Endothelial cell (in vitro differentiated cells): ENCODE data around the gene MKNK1. TPM values are rescaled to one million over a fixed set of nuclear protein-coding genes. Genes with fewer than 3 reads are reported as not detected.

Experiments
- DNase-seq: peaks from one replicate; pipeline ENCODE4 v3.0.0; 2021; ENCODE audit warnings: low spot score
- H3K27ac Mint-ChIP-seq: one replicate; pipeline ENCODE4 v1.8.0; 2021; ENCODE audit warnings: mixed read lengths, inconsistent platforms; ENCODE audit not compliant: unreplicated experiment
- H3K27me3 Mint-ChIP-seq: one replicate; pipeline ENCODE4 v1.8.0; 2021; ENCODE audit warnings: mild to moderate bottlenecking, moderate library complexity, mixed read lengths, inconsistent platforms; ENCODE audit not compliant: unreplicated experiment
- H3K36me3 Mint-ChIP-seq: one replicate; pipeline ENCODE4 v1.8.0; 2021; ENCODE audit warnings: mild to moderate bottlenecking, low read depth, mixed read lengths, inconsistent platforms; ENCODE audit not compliant: unreplicated experiment
- H3K4me1 Mint-ChIP-seq: one replicate; pipeline ENCODE4 v1.8.0; 2021; ENCODE audit warnings: mild to moderate bottlenecking, mixed read lengths, inconsistent platforms; ENCODE audit not compliant: unreplicated experiment
- H3K4me3 Mint-ChIP-seq: one replicate; pipeline ENCODE4 v1.8.0; 2021; ENCODE audit warnings: mild to moderate bottlenecking, mixed read lengths, inconsistent platforms; ENCODE audit not compliant: unreplicated experiment
- H3K9me3 Mint-ChIP-seq: one replicate; pipeline ENCODE4 v1.8.0; 2021; ENCODE audit warnings: mixed read lengths, inconsistent platforms; ENCODE audit not compliant: unreplicated experiment
- total RNA-seq: library from RNA; stranded (reverse); fragmentation: NEBNext Ultra II Directional; extraction: Animal tissue kit (Norgen Biotek cat#: 25700); gene quantifications from one replicate; pipeline ENCODE4 v1.2.1, GENCODE V29; 2021; ENCODE audit not compliant: unreplicated experiment
- TF ChIP-seq, protein P1 (sequence below): fragments of 200-600 bp; sonication (generic); IDR thresholded peaks from one replicate; pipeline ENCODE4 v1.5.0; 2021; ENCODE audit warnings: antibody characterized with exemption; ENCODE audit not compliant: unreplicated experiment

MKNK1 gene
- total RNA-seq, 1 donor from 2014 or later = 57.9 TPM

DNA sequence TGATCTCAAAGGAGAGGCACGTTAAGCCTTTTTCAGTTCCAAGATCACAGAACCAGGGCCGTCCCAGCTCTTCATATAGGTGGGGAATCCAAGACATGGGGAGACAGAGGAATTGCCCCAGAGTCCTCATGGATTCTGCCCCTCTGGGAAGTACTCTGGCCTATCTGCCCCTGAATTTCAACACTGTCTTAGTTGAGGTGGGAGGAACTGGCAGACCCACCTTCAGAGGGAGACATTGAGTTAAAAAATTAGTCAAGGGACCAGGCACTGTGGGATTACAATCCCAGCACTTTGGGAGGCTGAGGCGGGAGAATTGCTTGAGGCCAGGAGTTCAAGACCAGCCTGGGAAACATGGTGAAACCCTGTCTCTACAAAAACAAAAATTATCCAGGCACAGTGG, 50.6 kb downstream of the MKNK1 start:
- DNase-seq = no peak
- TF ChIP-seq, protein P1, sequence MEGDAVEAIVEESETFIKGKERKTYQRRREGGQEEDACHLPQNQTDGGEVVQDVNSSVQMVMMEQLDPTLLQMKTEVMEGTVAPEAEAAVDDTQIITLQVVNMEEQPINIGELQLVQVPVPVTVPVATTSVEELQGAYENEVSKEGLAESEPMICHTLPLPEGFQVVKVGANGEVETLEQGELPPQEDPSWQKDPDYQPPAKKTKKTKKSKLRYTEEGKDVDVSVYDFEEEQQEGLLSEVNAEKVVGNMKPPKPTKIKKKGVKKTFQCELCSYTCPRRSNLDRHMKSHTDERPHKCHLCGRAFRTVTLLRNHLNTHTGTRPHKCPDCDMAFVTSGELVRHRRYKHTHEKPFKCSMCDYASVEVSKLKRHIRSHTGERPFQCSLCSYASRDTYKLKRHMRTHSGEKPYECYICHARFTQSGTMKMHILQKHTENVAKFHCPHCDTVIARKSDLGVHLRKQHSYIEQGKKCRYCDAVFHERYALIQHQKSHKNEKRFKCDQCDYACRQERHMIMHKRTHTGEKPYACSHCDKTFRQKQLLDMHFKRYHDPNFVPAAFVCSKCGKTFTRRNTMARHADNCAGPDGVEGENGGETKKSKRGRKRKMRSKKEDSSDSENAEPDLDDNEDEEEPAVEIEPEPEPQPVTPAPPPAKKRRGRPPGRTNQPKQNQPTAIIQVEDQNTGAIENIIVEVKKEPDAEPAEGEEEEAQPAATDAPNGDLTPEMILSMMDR = no peak

DNA sequence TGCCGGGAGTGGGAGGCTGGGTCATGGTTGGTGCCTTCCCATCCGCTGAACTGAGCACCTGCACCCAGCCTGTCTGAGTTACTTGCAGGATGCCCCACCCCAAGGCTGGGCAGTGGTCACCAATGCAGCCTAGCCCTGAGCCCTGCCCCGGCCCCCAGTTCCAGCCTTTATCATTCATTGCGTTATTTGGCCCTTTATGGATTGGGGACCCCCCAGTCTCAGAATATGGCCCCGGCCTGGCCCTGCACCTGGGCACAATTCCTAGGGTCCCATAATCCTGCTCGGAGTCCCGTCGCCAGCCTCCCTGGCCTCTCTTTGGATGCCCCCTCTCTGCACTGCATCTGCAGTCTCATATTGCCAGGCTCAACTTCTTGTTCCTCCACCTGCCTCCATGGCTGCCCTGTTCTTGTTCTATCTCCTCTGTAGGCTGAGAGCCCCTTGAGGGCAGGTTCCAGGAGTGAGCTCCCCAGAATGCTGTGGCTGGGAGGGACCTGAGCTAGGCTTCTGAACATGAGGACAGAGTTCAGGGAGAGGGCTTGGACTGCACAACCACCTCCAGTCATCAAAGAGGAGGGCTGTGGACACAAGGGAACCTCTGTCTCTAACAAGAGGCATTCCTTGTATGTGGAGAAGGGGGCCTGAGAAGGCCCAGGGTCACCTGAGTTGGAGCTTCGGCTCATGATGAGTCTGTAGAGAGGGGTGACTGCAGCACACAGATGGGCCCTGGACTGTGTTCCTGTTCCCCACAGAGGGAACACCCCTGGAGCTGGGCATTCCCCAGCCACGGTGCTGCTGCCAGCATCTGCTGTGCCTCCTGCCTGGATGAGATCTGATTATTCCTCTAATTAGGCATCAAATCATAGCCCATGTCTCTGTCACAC, 51.5 kb downstream of the MKNK1 start:
- H3K9me3 Mint-ChIP-seq = no peaks in the 10 kb centered on the region
- TF ChIP-seq, protein P1 = no peak
- no peaks in the 10 kb centered on the region for H3K27me3 Mint-ChIP-seq
- peaks cover 2% of the 10 kb centered on the region for H3K4me1 Mint-ChIP-seq
- DNase-seq = no peak
- no peaks in the 10 kb centered on the region for H3K36me3 Mint-ChIP-seq
- H3K27ac Mint-ChIP-seq = no peak overlapping the region
- H3K4me3 Mint-ChIP-seq = no peak overlapping the region

More for the DNA sequence above, 50.6 kb downstream of the MKNK1 start:
- Mint-ChIP-seq H3K27me3 (no peaks in the 10 kb centered on the region), H3K27ac (no peak overlapping the region), H3K4me3 (no peak overlapping the region), H3K4me1 (peaks cover 6% of the 10 kb centered on the region), H3K36me3 (peaks cover 4% of the 10 kb centered on the region), H3K9me3 (no peaks in the 10 kb centered on the region)

DNA sequence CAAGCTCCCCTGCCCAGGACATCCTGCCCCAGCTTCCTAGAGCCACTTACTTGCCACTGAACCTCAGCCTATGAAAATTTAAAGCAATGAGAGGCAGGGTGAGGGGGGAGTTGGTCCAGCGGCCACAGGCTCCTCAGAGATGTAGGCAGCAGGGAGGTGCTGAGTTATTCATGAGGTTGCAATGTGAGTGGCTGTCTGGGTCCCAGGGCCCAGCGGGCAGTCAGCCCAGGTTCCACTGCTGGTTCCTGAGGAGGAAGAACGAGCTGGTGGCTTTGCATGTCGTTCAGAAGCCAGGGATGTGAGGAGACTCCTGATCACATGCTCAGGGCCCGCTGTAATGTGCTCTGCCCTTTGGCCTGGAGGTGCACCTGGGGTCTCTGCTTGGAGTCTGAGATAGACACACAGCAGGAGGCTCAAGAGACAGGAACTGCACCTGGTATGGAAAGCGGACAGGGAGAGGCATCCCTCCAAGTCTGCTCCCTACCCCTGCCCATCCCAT, 52.4 kb downstream of the MKNK1 start, which contains the start of gene KNCN:
Gene KNCN (minus strand): TSS at position 51 of the 499 bp plus-strand sequence. CDS start 432 bp downstream, outside the sequence.
- Mint-ChIP-seq H3K4me3 (no peak within 1 kb of the TSS), H3K27me3 (no peaks in the 10 kb centered on the region), H3K4me1 (no peaks in the 10 kb centered on the region), H3K27ac (no peak within 1 kb of the TSS), H3K9me3 (no peaks in the 10 kb centered on the region), H3K36me3 (no peaks in the 10 kb centered on the region)
- TF ChIP-seq, protein P1 = no peak
- DNase-seq = no peak

DNA sequence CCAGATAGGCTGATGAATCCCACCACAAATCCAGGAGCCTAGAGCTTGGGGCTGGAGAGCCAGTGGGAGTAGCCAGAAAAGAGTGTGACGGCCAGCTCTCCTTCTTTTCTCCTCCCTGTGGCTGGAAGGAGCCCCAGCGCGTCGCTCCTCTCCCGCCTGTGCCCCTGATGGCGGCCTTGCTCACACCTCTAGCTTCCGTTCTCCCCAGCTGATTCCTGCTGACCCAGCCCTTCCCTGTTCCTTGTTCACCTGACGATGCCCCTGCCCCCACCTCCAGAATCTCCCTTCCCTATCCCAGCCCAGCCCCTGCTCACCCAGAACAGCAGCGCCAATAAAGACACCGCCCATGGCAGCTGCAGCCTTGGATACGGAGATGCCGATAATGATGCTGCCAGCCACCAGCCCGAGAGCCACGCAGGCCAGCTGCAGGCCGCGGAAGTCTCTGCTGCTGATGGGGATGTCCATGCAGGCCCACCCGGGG, 53.3 kb downstream of the MKNK1 start:
- TF ChIP-seq, protein P1 = no peak
- Mint-ChIP-seq H3K4me3 (no peak overlapping the region), H3K27ac (no peak overlapping the region), H3K9me3 (no peaks in the 10 kb centered on the region), H3K36me3 (no peaks in the 10 kb centered on the region), H3K27me3 (peaks cover 2% of the 10 kb centered on the region), H3K4me1 (peaks cover 4% of the 10 kb centered on the region)
- DNase-seq = no peak
